Measurements from ENCODE around the gene CDK4. TPM values are rescaled to one million over a fixed set of nuclear protein-coding genes. Genes with fewer than 3 reads are reported as not detected.
A peak's percentile ranks its signal among the peaks of the same experiment; 100 is the strongest.

CDK4 gene
- total RNA-seq, 1 experiment from 2014 or later, result 218 TPM

GRCh38 chr12:57759360-57759980 is 7.4 kb upstream of the CDK4 start:
- Histone ChIP-seq H3K14ac (ENCODE audit: insufficient read depth, low read length) (no peak overlapping the region), H3K56ac (ENCODE audit: insufficient read length, low read depth, low read length) (no peak overlapping the region), H3K23me2 (ENCODE audit: insufficient read length, low read depth, low read length, poor library complexity, severe bottlenecking) (peaks cover 8% of the 10 kb centered on the region), H3K4me2 (ENCODE audit: insufficient read depth, insufficient read length, low read length) (no peak overlapping the region), H3K23ac (ENCODE audit: insufficient read length, low read depth, low read length) (no peak overlapping the region), H2BK12ac (ENCODE audit: insufficient read length, low read depth, low read length) (no peak overlapping the region), H4K8ac (replicated peaks; ENCODE audit: insufficient read length, low read depth, low read length) (no peak overlapping the region), H2BK120ac (ENCODE audit: low read depth, low read length, poor library complexity, severe bottlenecking) (no peak overlapping the region), H3T11ph (ENCODE audit: low read length) (no peak overlapping the region), H3K9me3 (ENCODE audit: control insufficient read depth, low read depth, low read length) (no peaks in the 10 kb centered on the region), H3K79me1 (ENCODE audit: insufficient read depth, low read depth, low read length, poor library complexity, severe bottlenecking) (no peaks in the 10 kb centered on the region), H2BK20ac (ENCODE audit: low read depth, low read length, poor library complexity, severe bottlenecking) (no peak overlapping the region), H2BK15ac (ENCODE audit: low read depth, low read length) (no peak overlapping the region), H2AFZ (ENCODE audit: low read length) (no peak overlapping the region), H3K4me1 (ENCODE audit: insufficient read depth, low read length) (no peaks in the 10 kb centered on the region), H3K27me3 (ENCODE audit: insufficient read depth, low read length) (peaks cover 19% of the 10 kb centered on the region), H3K27ac (ENCODE audit: insufficient read length, low read depth, low read length) (no peak overlapping the region), H3K18ac (ENCODE audit: insufficient read length, low read depth, low read length) (no peak overlapping the region), H2AK5ac (ENCODE audit: insufficient read length, low read length) (no peak overlapping the region), H3K79me2 (ENCODE audit: insufficient read depth, low read length) (no peaks in the 10 kb centered on the region), H4K91ac (ENCODE audit: insufficient read length, low read depth, low read length) (no peak overlapping the region), H4K20me1 (ENCODE audit: control insufficient read depth, insufficient read depth, insufficient read length) (no peaks in the 10 kb centered on the region), H2BK5ac (ENCODE audit: insufficient read length, low read length) (no peak overlapping the region), H4K5ac (ENCODE audit: insufficient read length, low read depth, low read length) (no peak overlapping the region), H3K9ac (ENCODE audit: extremely low read depth, insufficient read length, low read length) (no peak overlapping the region), H3K4ac (ENCODE audit: low read depth, low read length) (no peak overlapping the region)
- Mint-ChIP-seq H3K27ac (no peak overlapping the region), H3K36me3 (ENCODE audit: insufficient read depth in 1 of 3, low read depth in 3 of 3) (peaks cover 2 to 19% (median 6%) of the 10 kb centered on the region in 3 experiments; a peak in 6 of 7 replicates), H3K4me1 (peaks cover 25 to 27% of the 10 kb centered on the region in 2 experiments), H3K27me3 (ENCODE audit: low read depth) (peaks cover 50% of the 10 kb centered on the region), H3K4me3 (no peak overlapping the region), H3K9me3 (0 out of 5 replicates have a peak, but pooled peaks cover 0 to 1% of the 10 kb centered on the region in 2 experiments)
- no CpG with 5 or more reads among the region's 3 CpGs for WGBS (ENCODE audit: extremely low coverage, insufficient read length, low lambda C conversion rate)
- DNase-seq, result peak; percentile 53
- TF ChIP-seq, protein P1, sequence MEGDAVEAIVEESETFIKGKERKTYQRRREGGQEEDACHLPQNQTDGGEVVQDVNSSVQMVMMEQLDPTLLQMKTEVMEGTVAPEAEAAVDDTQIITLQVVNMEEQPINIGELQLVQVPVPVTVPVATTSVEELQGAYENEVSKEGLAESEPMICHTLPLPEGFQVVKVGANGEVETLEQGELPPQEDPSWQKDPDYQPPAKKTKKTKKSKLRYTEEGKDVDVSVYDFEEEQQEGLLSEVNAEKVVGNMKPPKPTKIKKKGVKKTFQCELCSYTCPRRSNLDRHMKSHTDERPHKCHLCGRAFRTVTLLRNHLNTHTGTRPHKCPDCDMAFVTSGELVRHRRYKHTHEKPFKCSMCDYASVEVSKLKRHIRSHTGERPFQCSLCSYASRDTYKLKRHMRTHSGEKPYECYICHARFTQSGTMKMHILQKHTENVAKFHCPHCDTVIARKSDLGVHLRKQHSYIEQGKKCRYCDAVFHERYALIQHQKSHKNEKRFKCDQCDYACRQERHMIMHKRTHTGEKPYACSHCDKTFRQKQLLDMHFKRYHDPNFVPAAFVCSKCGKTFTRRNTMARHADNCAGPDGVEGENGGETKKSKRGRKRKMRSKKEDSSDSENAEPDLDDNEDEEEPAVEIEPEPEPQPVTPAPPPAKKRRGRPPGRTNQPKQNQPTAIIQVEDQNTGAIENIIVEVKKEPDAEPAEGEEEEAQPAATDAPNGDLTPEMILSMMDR (conservative IDR thresholded peaks at IDR 0.05), result peak; percentile 65

Data from H9 (cell line).